ENCODE data around the gene SEMA3D. TPM values are rescaled to one million over a fixed set of nuclear protein-coding genes. Genes with fewer than 3 reads are reported as not detected.

SEMA3D gene
- total and polyA plus RNA-seq, 2 experiments from 2014 or later, result 1.5 to 7.2 TPM

DNA sequence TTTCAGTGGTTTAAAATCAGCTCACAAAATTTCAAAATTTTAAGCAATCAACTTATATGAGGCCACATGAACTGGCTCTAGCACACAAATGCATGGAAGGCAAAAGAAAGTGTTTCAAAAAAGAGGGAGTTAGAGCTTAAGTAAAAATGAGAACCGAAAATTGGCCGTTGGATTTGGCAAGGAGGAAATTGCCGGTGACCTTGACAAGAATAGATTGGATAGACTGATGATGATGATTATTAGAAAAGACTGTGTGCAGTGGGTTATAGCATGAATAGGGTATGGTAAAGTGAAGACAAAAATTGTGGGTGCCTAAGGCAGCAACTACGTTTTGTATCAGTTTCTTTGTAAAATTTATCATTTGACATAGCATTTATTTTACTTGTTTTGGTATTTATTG is 175.7 kb downstream of the SEMA3D start (continued):
- TF ChIP-seq, protein P1, sequence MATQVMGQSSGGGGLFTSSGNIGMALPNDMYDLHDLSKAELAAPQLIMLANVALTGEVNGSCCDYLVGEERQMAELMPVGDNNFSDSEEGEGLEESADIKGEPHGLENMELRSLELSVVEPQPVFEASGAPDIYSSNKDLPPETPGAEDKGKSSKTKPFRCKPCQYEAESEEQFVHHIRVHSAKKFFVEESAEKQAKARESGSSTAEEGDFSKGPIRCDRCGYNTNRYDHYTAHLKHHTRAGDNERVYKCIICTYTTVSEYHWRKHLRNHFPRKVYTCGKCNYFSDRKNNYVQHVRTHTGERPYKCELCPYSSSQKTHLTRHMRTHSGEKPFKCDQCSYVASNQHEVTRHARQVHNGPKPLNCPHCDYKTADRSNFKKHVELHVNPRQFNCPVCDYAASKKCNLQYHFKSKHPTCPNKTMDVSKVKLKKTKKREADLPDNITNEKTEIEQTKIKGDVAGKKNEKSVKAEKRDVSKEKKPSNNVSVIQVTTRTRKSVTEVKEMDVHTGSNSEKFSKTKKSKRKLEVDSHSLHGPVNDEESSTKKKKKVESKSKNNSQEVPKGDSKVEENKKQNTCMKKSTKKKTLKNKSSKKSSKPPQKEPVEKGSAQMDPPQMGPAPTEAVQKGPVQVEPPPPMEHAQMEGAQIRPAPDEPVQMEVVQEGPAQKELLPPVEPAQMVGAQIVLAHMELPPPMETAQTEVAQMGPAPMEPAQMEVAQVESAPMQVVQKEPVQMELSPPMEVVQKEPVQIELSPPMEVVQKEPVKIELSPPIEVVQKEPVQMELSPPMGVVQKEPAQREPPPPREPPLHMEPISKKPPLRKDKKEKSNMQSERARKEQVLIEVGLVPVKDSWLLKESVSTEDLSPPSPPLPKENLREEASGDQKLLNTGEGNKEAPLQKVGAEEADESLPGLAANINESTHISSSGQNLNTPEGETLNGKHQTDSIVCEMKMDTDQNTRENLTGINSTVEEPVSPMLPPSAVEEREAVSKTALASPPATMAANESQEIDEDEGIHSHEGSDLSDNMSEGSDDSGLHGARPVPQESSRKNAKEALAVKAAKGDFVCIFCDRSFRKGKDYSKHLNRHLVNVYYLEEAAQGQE (IDR thresholded peaks at IDR 0.05; ENCODE audit: unreplicated experiment), result no peak
- TF ChIP-seq POLR2AphosphoS5 (IDR thresholded peaks at IDR 0.05; ENCODE audit: low read depth), result no peak

DNA sequence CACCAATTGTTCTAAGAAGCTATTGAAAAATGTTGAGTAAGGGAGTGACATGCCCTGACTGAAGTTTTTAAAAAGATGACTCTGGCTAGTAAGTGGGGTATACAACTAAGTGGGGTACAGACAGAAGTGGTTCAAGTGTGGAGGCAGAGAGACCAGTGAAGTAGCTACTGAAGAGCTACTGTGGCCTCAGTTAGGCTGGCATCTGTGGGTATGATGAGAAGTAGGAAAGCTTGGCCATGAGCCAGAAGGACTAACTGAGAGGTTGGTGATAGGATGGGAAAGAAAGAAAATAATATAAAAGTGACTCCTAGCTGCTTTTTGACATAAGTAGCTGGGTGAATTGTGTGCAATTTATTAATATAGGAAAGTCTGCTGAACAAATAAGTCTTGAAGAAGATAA is 176.6 kb downstream of the SEMA3D start:
- H3K4me2 ChIP-seq, result no peak overlapping the region
- H3K4me1 ChIP-seq (ENCODE audit: insufficient read depth), result no peaks in the 10 kb centered on the region
- no peaks in the 10 kb centered on the region for H3K27me3 Mint-ChIP-seq (ENCODE audit: insufficient read depth, low read depth, poor library complexity)
- H2AFZ ChIP-seq, result no peak overlapping the region
- H3K79me2 ChIP-seq (replicated peaks; ENCODE audit: insufficient read depth), result no peaks in the 10 kb centered on the region
- H3K9me3 Mint-ChIP-seq, result no peaks in the 10 kb centered on the region
- H3K9me2 ChIP-seq (ENCODE audit: insufficient read depth), result no peaks in the 10 kb centered on the region
- no peak overlapping the region for H3K27ac Mint-ChIP-seq
- H3K4me1 Mint-ChIP-seq, result peaks cover 4% of the 10 kb centered on the region; the same call in 2 of the 3 replicates
- H3K36me3 ChIP-seq (ENCODE audit: insufficient read depth), result no peaks in the 10 kb centered on the region
- H3K4me3 Mint-ChIP-seq, result no peak overlapping the region
- H3K4me3 ChIP-seq, result no peak overlapping the region
- no peaks in the 10 kb centered on the region for H3K36me3 Mint-ChIP-seq (ENCODE audit: low read depth)
- H3F3A ChIP-seq (replicated peaks; ENCODE audit: low read depth), result no peaks in the 10 kb centered on the region
- DNase-seq (ENCODE audit: low spot score) (no peak), ATAC-seq (no peak)
- H4K20me1 ChIP-seq (replicated peaks; ENCODE audit: insufficient read depth), result no peaks in the 10 kb centered on the region
- no peaks in the 10 kb centered on the region for H3K27me3 ChIP-seq (ENCODE audit: insufficient read depth)
- H3K27ac ChIP-seq (ENCODE audit: low read depth), result no peak overlapping the region
- TF ChIP-seq ZNF331 (CRISPR knock-in tag; IDR thresholded peaks at IDR 0.05; ENCODE audit: low read depth) (no peak), STAT1 (IDR thresholded peaks at IDR 0.05; ENCODE audit: unreplicated experiment) (no peak), NANOG (IDR thresholded peaks at IDR 0.05; ENCODE audit: borderline replicate concordance) (no peak), CREB1 (CRISPR knock-in tag; IDR thresholded peaks at IDR 0.05; ENCODE audit: low read depth) (no peak), POLR2AphosphoS5 (IDR thresholded peaks at IDR 0.05; ENCODE audit: low read depth) (no peak), EZH2 (IDR thresholded peaks at IDR 0.05; ENCODE audit: low read depth, unreplicated experiment) (no peak), EZH2phosphoT487 (IDR thresholded peaks at IDR 0.05; ENCODE audit: unreplicated experiment) (no peak)
- TF ChIP-seq, protein P2, sequence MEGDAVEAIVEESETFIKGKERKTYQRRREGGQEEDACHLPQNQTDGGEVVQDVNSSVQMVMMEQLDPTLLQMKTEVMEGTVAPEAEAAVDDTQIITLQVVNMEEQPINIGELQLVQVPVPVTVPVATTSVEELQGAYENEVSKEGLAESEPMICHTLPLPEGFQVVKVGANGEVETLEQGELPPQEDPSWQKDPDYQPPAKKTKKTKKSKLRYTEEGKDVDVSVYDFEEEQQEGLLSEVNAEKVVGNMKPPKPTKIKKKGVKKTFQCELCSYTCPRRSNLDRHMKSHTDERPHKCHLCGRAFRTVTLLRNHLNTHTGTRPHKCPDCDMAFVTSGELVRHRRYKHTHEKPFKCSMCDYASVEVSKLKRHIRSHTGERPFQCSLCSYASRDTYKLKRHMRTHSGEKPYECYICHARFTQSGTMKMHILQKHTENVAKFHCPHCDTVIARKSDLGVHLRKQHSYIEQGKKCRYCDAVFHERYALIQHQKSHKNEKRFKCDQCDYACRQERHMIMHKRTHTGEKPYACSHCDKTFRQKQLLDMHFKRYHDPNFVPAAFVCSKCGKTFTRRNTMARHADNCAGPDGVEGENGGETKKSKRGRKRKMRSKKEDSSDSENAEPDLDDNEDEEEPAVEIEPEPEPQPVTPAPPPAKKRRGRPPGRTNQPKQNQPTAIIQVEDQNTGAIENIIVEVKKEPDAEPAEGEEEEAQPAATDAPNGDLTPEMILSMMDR (conservative IDR thresholded peaks at IDR 0.05; ENCODE audit: low read depth in 2 of 2), result no peak
- TF ChIP-seq, protein P1 (IDR thresholded peaks at IDR 0.05; ENCODE audit: unreplicated experiment), result no peak
- TF ChIP-seq, protein P3, sequence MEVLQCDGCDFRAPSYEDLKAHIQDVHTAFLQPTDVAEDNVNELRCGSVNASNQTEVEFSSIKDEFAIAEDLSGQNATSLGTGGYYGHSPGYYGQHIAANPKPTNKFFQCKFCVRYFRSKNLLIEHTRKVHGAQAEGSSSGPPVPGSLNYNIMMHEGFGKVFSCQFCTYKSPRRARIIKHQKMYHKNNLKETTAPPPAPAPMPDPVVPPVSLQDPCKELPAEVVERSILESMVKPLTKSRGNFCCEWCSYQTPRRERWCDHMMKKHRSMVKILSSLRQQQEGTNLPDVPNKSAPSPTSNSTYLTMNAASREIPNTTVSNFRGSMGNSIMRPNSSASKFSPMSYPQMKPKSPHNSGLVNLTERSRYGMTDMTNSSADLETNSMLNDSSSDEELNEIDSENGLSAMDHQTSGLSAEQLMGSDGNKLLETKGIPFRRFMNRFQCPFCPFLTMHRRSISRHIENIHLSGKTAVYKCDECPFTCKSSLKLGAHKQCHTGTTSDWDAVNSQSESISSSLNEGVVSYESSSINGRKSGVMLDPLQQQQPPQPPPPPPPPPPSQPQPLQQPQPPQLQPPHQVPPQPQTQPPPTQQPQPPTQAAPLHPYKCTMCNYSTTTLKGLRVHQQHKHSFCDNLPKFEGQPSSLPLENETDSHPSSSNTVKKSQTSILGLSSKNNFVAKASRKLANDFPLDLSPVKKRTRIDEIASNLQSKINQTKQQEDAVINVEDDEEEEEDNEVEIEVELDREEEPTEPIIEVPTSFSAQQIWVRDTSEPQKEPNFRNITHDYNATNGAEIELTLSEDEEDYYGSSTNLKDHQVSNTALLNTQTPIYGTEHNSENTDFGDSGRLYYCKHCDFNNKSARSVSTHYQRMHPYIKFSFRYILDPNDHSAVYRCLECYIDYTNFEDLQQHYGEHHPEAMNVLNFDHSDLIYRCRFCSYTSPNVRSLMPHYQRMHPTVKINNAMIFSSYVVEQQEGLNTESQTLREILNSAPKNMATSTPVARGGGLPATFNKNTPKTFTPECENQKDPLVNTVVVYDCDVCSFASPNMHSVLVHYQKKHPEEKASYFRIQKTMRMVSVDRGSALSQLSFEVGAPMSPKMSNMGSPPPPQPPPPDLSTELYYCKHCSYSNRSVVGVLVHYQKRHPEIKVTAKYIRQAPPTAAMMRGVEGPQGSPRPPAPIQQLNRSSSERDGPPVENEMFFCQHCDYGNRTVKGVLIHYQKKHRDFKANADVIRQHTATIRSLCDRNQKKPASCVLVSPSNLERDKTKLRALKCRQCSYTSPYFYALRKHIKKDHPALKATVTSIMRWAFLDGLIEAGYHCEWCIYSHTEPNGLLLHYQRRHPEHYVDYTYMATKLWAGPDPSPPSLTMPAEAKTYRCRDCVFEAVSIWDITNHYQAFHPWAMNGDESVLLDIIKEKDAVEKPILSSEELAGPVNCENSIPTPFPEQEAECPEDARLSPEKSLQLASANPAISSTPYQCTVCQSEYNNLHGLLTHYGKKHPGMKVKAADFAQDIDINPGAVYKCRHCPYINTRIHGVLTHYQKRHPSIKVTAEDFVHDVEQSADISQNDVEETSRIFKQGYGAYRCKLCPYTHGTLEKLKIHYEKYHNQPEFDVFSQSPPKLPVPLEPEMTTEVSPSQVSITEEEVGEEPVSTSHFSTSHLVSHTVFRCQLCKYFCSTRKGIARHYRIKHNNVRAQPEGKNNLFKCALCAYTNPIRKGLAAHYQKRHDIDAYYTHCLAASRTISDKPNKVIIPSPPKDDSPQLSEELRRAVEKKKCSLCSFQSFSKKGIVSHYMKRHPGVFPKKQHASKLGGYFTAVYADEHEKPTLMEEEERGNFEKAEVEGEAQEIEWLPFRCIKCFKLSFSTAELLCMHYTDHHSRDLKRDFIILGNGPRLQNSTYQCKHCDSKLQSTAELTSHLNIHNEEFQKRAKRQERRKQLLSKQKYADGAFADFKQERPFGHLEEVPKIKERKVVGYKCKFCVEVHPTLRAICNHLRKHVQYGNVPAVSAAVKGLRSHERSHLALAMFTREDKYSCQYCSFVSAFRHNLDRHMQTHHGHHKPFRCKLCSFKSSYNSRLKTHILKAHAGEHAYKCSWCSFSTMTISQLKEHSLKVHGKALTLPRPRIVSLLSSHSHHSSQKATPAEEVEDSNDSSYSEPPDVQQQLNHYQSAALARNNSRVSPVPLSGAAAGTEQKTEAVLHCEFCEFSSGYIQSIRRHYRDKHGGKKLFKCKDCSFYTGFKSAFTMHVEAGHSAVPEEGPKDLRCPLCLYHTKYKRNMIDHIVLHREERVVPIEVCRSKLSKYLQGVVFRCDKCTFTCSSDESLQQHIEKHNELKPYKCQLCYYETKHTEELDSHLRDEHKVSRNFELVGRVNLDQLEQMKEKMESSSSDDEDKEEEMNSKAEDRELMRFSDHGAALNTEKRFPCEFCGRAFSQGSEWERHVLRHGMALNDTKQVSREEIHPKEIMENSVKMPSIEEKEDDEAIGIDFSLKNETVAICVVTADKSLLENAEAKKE (CRISPR knock-in tag; IDR thresholded peaks at IDR 0.05), result no peak

Data from GM23338 (cell line).